HG03442 (cell line): ENCODE measurements around the gene GLRA3.
A peak's percentile ranks its signal among the peaks of the same experiment; 100 is the strongest.
"Not testable (repeated sequence)": the region's sequence is repeated elsewhere in the genome, so short reads cannot be mapped to it uniquely, and the experiment has no call there.

ENCODE experiments used
- ATAC-seq: cut with Tn5 transposase; IDR thresholded peaks from one replicate; pipeline ENCODE4 v1.9.1; 2021; ENCODE audit warnings: mild to moderate bottlenecking, moderate library complexity; ENCODE audit not compliant: unreplicated experiment

The GLRA3 gene

GRCh38 chr4:174716986-174717770 is 111.9 kb downstream of the GLRA3 start:
- no peak for ATAC-seq

GRCh38 chr4:174714393-174715211 is 114.4 kb downstream of the GLRA3 start:
- peak; percentile 97 for ATAC-seq

GRCh38 chr4:174713821-174714220 is 115.2 kb downstream of the GLRA3 start:
- ATAC-seq = no peak

- no peak for ATAC-seq
Observed at GRCh38 chr4:174713181-174713580, 115.9 kb downstream of the GLRA3 start.

GRCh38 chr4:174709526-174709925 is 119.5 kb downstream of the GLRA3 start:
- ATAC-seq = no peak

GRCh38 chr4:174708381-174708780 is 120.7 kb downstream of the GLRA3 start:
- no peak for ATAC-seq

GRCh38 chr4:174707902-174708301 is 121.1 kb downstream of the GLRA3 start:
- ATAC-seq = no peak

GRCh38 chr4:174707051-174707676 is 121.9 kb downstream of the GLRA3 start:
- peak; percentile 100 for ATAC-seq

- no peak for ATAC-seq
Observed at GRCh38 chr4:174702979-174703478, 126.0 kb downstream of the GLRA3 start.

GRCh38 chr4:174699654-174700053 is 129.4 kb downstream of the GLRA3 start:
- no peak for ATAC-seq

- ATAC-seq = no peak
Observed at GRCh38 chr4:174697896-174698295, 131.2 kb downstream of the GLRA3 start.

GRCh38 chr4:174697202-174697601 is 131.8 kb downstream of the GLRA3 start:
- ATAC-seq = no peak

GRCh38 chr4:174696657-174697056 is 132.4 kb downstream of the GLRA3 start:
- no peak for ATAC-seq

GRCh38 chr4:174691876-174692275 is 137.2 kb downstream of the GLRA3 start:
- not testable (repeated sequence) for ATAC-seq

- no peak for ATAC-seq
Observed at GRCh38 chr4:174690665-174691064, 138.4 kb downstream of the GLRA3 start.

GRCh38 chr4:174689618-174690017 is 139.4 kb downstream of the GLRA3 start:
- no peak for ATAC-seq

- ATAC-seq = no peak
Observed at GRCh38 chr4:174686826-174687225, 142.2 kb downstream of the GLRA3 start.

GRCh38 chr4:174681723-174682300 is 147.2 kb downstream of the GLRA3 start:
- ATAC-seq = no peak

GRCh38 chr4:174674305-174674840 is 154.7 kb downstream of the GLRA3 start:
- no peak for ATAC-seq

GRCh38 chr4:174673865-174674264 is 155.2 kb downstream of the GLRA3 start:
- no peak for ATAC-seq

- ATAC-seq = no peak
Observed at GRCh38 chr4:174672276-174672675, 156.8 kb downstream of the GLRA3 start.
